HG03103 (cell line): ENCODE data around the gene TULP4.

Source experiments
- ATAC-seq: cut with Tn5 transposase; IDR thresholded peaks from one replicate; pipeline ENCODE4 v1.9.1; 2021; ENCODE audit warnings: low read depth; ENCODE audit not compliant: unreplicated experiment

The TULP4 gene

DNA sequence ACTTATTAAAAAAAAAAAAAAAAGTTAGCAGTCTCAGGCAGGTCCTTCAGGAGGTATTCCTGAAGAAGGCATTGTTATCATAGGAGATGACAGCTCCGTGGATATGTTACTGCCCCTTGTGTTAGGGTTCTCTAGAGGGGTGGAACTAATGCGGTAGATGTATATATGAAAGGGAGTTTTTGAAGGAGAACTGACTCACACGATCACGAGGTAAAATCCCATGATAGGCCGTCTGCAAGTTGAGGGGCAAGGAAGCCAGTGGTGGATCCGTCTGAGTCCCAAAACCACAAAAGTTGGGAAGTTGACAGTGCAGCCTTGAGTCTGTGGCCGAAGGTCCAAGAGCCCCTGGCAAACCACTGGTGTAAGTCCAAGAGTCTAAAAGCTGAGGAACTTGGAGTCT, 103.4 kb downstream of the TULP4 start:
- ATAC-seq = no peak

DNA sequence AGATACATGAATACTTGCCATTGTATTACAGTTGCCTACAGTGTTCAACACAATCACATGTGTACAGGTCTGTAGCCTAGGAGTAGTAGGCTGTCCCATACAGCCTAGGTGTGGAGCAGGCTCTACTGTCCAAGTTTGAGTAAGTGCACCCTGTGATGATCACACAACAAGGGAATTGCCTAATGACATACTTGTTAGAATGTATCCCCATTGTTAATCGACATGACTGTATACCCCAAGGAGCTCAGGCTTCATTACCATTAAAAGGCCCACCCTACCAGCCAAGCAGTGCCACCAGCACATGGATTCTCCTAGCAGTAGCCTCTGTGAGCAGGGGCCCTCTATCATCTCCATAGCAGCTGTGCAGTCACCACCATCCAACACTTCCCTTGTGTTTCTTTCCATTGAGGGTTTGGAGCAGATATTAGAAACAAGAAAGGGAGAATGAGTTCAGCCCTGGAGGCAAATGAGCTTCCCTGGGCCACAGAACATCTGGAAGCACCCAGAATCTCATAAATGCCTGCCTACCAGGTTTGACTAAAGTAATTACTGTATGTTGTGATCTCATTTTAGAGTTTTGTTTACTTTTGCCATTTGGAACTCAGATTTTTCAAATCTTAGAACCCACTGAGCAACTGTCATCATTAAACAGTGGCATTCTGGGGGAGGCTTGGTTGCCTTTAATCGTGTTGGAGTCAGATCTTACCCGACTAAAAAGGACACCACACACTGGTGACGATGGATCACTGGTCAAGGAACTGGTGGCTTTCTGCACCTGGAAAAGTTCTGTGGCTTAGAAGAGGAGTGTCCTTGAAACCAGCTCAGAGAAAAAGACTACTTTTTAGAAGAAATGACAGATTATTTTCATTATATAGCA, 104.9 kb downstream of the TULP4 start:
- no peak for ATAC-seq

DNA sequence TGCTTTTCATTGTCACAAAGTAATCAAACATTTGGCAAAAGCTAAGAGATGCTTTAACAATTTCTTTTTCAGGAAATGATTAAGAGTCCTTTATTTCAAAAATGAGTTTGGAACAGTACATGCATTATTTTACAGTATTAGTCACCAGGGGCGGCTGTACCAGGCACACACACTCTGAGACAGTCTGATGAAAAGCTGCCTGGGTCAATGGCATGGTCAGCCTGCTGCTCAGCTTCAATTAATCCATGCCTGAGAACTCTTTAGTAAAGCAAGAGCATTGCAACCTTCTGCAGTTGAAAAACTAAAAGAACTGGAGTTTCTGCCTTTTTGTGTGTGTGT, 105.5 kb downstream of the TULP4 start:
- no peak for ATAC-seq

DNA sequence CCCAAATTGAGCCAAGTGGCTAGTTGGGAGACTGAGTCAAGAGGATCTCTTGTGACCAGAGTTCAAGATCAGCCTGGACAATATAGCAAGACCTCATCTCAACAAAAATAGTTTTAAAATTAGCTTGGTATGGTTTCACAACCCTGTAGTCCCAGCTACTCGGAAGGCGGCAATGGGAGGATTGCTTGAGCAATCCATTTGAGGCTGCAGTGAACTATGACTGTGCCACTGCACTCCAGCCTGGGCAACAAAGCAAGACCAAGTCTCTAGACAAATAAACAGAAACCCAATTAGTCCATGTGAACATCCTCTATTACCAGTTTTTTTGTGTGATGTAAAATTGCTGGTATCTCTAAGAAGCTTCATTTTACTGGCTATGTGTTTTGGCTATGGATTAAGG, 106.2 kb downstream of the TULP4 start:
- ATAC-seq = no peak

DNA sequence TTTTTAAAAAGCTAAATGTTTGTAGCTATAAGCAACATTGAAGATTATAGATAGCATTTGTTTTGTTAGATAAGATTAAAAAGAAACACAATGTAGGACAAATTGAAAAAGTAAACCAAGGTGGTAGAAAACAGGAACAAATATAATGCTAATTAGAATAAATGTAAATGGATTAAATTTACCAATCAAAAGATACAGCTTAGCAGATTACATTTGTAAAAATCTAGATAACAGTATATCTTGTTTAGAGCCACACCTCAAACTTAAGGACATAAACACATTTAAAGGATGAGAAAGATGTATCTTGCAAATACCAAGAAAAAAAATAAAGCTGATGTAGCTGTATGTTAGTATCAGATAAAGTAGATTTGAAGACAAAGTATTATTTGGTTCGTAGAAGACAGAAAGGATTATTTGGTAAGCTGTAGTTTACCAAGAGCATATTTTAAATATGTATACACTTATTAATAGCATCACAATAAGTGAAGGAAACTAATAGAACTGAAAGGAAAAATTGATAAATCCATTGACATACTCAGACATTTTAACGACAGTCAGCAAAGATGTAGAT, 107.2 kb downstream of the TULP4 start:
- ATAC-seq = no peak

DNA sequence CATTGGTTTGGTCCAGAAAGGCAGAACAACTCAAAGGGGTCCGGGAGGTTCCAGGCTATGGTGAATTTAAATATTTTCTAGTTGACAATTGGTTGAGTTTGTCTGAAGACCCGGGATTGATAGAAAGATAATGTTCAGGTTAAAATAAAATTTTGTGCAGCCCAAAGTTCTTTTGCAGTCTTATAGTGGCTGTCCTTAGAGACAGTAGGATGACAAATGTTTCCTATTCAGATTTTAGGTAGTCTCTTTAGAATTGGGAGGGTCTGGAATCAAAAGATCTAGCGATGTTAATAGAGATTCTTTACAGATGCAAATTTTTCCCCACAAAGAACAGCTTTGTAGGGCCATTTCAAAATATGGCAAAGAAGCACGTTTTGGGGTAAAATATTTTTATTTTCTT, 109.1 kb downstream of the TULP4 start:
- ATAC-seq = no peak

DNA sequence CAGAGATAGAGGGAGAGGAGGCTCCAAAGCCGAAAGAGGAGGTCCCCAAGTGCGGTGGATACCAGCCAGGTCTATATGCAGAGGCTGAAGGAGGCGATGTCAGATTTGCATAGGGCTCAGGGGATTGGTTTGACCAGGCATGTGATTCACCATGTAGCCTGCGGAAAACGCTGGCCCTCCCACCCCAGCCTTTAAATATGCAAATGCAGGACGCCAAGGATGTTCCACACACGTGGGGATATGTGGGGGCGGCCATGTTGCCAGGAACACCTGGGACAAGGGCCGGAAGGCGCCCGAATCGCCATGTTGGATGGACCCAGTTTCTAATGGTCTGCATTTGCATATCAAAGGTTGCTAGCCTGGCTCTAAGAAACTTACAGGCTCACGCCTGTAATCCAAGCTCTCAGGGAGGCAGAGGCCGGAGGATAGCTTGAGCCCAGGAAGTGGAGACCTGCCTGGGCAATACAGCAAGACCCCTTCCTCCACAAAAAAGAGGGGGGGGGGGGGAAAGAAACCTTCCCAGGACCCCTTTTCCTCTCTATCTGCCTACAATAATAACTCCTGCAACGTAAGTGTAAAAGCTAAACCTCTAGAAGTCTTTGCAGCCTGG, 110.5 kb downstream of the TULP4 start:
- ATAC-seq = no peak

DNA sequence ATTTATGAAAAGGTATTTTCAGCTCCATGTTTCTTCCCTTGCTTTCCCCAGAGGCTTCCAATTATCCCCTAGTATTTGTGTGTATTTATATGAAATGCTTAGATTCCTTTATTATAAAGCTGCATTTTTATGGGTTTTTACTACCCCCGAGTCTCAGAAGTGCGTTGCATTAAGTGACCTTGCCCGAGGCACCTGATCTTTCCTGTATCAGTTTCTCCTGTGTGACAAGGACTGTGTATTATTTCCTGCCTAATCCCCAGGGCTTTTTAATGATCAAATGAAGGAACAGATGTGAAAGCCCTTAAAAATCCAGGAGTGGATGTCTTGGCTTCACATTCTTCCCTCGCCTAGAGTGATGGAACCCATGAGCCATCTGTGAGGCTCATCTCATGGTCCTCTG, 118.8 kb downstream of the TULP4 start:
- ATAC-seq = no peak

DNA sequence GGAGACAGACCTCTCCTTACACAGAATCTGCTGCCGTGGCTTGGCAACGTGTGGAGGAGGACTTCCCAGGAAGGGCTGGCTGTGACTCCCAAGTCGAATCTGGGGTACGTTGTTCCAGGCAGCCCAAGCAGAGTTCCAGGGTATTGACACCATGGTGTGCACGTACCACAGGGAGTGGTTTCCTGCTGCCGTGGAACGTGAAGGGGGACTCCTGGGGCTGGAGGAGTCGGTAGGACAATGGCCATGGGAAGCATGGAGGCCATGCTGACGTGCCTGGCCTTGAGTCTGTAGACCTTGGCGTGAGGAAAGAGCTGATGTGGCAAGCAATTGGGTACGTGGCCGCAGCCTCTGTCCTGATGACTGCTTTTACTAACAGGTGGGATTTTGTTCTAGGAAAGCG, 119.3 kb downstream of the TULP4 start:
- ATAC-seq = no peak

DNA sequence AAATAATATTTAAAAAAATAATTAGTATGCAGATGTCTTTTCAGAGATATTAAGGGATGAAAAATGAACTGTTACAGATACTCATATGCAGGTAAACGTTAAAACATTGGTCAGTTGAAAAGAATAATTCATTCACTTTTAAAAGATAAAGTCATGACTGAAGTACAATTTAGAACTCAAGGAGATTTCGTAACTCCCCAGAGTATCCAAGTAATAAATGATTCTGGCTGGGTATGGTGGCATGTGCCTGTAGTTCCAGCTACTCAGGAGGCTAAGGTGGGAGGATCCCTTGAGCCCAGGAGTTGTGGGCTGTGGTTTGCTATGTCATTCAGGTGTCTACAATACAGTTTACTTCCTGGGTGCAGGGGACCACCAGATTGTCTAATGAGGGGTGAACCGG, 125.3 kb downstream of the TULP4 start:
- ATAC-seq = no peak

DNA sequence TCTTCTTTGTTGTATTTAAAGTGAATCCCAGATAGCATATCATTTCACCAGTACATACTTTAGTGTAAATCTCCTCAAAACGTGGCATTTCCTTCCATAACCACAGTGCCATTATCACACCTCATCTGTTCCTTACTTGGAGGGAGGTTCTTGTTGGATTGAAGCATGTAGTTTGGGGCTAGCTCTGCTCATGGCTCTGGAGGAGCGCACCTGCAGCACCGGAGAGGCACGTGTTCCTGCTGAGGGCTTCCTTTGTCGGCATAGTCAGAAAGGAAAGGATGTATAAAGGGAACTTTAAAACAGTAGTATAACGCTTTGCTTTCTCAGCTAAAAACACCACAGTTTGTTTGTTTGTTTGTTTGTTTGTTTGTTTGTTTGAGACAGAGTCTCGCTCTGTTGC, 126.0 kb downstream of the TULP4 start:
- no peak for ATAC-seq

DNA sequence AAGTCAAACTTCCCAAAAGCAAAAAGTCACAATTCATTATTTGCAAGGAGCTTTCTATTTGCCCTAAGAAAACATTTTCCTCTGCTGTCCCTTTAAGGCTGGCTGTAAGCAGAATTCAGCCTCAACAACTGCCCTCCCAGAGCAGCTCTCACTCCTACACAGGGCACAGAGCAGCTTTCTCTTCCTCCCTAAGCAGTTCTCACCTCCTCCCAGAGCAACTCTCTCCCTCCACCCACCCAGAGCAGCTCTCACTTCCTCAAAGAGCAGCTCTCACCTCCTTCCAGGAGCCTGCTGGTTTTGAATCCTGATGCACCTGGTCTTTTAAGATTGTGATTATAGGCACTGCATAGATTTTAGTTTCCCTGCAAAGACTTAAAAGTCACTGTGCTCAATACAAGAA, 127.0 kb downstream of the TULP4 start:
- peak; percentile 96 for ATAC-seq

DNA sequence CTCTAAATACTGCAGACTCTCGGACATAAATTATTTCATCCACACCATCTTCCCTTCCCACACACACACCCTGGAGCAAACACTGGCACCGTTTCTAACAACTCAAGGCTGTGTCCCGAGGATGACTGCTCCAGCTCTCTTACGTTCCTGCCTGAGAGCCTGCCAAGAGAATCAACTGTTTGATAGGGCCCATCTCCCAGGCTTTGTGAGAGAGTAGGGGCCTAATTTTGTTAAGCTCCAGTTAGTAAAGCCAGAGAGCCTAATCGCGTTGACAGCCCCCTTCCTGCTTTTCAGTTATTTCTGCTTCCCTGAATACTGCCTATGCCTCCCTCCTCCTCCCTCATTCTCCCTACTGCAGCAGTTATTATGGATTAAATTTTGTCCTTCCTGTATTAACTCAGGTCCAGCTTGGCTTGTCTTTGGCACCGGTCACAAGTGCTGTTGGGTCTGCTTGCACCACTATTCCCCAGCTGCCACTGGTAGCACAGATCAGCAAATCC, 129.5 kb downstream of the TULP4 start:
- ATAC-seq = no peak

DNA sequence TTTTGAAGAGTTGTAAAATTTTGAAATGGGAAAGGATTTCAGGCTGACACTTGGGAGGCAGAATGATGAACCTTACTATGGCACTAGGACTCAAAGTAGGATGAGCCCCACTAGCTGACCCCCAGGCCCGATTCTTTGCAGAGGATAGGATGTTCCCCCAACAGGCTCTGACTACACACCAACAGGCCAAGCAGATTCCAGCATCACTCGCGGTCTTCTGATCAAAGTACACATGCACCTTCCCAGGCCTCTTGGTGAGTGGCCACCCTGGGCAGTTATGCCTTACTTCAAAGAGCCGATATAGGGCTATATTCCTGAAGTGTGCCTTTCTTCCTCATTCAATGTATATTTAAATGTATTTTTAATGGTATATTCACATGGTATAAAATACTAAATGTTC, 130.0 kb downstream of the TULP4 start:
- no peak for ATAC-seq

DNA sequence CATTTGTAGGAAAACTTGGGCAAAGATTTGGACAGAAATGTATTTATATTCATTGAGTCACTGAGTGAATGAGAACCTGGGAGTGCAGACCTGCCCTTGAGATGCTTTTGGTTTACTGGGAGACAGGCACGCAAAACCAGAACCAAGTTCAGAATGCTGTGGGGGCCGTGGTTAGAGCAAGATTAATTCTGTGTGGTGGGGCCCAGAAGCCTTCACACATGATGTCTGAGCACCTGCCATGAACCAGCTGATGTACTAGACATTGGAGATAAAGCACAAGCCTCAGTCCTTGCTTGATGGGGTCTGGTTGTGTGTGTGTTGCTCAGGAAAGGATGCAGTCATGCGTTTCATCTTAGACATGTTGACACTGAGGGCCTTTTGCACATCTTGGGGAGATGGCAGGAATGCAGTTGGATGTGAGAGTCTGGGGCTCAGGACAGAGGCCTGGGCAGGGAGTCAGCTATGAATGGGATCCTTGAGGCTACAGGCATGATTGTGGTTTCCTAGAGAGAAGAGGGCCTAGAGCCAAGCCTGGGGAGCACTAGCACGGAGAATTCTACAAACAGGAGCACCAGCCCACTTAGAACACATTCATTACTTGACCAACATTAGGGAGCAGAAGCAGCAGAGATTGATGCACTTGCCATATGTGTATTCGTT, 133.3 kb downstream of the TULP4 start:
- no peak for ATAC-seq

DNA sequence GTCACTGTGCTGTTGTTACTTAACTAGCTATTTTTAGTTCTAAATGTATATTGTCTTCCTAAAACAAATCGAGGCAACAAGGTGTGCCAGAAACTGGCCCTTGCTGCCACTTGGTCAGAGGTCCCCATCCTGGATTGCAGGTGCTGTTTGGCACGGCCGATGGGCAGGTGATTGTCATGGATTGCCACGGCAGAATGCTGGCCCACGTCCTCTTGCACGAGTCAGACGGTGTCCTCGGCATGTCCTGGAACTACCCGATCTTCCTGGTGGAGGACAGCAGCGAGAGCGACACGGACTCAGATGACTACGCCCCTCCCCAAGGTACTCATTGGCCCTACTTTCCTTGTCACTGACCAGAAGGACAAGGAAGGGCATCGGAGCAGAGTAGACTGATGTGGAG, 136.6 kb downstream of the TULP4 start:
- no peak for ATAC-seq

DNA sequence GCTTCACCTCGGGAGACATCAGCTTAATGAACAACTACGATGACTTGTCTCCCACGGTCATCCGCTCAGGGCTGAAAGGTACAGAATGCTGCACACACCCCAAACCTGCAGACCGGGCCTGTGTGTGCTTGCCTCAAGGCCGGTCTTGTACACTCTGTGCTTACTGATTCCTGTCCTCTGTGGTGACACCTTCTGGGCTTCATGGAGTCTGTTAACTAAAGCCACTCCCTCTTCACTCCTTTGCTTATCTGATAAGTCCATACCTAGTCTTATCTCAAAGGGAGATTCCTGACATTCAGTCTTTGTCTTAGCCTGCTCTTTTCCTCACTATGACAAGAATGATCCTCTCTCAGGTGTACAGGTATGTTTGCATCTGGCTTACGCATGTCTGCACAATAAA, 139.9 kb downstream of the TULP4 start:
- no peak for ATAC-seq

DNA sequence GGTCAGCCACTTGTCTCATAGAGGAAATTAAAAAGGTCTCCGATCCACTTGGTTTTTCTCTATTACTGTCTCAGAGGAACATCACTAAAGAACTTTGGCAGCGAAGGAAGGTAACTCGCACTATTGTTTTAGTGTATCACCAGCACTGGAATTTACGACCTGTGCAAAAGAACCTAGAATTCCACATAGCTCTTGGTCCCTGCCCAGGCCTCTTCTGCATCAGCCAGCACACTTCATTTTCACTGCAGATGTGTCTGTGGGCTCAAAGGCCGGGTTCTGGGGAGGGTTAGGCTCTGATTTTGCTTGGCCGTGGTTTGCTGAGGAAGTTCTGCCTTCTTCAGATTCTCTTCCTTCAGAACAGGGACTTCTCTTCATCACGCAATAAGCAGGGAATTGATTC, 144.9 kb downstream of the TULP4 start:
- ATAC-seq = no peak

DNA sequence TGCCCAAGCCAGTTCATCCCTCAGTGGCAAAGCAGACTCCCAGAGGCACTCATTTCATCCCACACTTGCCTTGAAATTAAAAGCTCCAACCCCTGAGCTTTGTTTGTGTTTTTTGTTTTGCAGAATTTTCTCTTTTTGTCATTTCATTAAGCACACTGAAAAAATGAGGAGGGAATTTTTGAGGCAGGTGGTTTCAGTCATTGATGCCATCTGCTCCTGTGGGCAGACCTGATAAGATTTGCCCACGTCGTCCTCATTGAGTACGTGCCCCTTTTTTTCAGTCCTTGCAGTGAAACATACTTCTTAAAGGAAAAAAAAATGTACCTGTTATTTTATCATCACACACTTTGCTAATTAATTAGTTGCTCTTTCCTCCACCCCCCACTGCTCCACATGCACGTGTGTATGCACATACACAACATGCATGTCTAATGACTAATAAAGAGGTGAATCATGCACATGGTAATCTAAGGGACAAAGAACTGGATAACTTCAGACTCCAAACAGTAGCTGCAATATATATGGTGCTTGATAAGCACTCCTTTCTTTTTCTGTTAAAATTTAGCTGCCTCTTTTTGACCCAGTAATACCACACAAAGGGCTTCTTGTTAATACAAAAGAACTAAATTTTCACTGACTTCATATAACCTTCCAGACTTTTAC, 145.5 kb downstream of the TULP4 start:
- ATAC-seq = no peak

DNA sequence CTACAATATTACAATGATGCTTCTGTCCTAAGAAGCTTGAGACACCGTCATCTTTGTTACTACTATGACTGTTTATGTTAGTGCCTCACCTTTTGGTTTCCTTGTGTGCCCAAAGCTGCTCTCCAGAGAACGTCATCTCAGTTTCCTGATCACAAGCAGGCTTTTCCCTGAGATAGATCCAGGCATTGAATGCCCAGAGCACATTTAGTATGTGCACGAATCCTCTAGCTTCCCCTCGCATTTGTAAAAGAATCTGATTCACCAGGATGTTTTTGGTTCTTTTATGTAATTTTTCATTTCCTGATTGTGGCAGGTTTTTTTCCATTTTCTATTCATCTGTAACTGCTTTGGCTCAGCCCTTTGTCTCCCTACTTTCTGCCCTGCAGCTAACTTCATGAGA, 147.5 kb downstream of the TULP4 start:
- no peak for ATAC-seq

DNA sequence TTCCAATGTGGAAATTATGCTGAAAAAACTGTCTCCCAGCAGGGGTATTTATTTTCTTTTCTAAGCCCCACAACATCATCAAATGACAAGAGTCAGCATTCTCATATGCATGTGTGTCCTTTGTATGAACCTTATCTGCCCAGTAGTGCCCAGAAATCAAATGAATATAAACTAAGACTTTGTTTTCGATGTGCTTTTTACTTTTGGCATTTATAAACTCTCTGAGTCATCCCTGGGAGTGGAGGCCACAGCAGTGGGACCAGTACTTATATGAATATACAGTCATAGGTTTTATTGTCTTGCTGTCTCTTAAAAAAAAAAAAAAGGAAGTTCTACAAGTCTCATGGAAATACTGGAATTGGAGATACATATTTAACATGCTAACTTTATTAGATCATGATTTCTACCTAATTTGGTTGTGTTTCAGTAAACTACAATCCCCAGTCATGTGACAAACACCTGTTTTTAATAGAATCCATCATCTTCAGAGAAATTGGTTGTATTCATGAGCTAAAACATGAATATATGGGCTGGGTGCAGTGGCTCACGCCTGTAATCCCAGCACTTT, 148.4 kb downstream of the TULP4 start:
- ATAC-seq = no peak
